ENCODE data around the gene QARS1. TPM values are rescaled to one million over a fixed set of nuclear protein-coding genes. Genes with fewer than 3 reads are reported as not detected.

Gene QARS1
- total RNA-seq, 4 donors from 2014 or later, result 295 to 361 (median 342) TPM

DNA sequence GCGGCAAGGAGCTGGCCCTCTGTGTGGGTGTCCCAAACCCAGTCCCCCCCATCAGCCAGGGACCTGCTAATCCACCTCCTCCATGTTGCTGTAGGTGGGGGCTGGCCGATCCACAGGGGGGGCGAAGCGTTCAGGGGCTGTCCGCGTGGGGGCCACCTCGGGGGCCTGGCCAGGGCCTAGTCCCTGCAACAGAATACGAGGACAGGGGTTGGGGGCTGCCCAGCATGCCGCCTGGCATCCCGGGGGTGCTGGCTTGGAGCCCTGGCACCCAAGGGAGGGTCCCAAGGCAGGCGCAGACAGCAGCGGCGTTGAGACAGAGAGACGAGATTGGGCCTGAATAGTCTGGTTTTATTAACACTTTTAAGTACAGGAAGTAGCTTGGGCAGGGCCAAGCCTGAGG is 3.8 kb upstream of the QARS1 start:
- no peak overlapping the region for H3K4me3 ChIP-seq
- peaks cover 4 to 25% (median 10%) of the 10 kb centered on the region in 4 donors for H3K4me1 ChIP-seq
- no peaks in the 10 kb centered on the region for H3K27me3 ChIP-seq
- peak overlapping the region in 2 of 4 donors; percentile 7 to 73 for H3K27ac ChIP-seq
- TF ChIP-seq, protein P1, sequence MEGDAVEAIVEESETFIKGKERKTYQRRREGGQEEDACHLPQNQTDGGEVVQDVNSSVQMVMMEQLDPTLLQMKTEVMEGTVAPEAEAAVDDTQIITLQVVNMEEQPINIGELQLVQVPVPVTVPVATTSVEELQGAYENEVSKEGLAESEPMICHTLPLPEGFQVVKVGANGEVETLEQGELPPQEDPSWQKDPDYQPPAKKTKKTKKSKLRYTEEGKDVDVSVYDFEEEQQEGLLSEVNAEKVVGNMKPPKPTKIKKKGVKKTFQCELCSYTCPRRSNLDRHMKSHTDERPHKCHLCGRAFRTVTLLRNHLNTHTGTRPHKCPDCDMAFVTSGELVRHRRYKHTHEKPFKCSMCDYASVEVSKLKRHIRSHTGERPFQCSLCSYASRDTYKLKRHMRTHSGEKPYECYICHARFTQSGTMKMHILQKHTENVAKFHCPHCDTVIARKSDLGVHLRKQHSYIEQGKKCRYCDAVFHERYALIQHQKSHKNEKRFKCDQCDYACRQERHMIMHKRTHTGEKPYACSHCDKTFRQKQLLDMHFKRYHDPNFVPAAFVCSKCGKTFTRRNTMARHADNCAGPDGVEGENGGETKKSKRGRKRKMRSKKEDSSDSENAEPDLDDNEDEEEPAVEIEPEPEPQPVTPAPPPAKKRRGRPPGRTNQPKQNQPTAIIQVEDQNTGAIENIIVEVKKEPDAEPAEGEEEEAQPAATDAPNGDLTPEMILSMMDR (IDR thresholded peaks at IDR 0.05), result no peak
- no peak for TF ChIP-seq POLR2A (IDR thresholded peaks at IDR 0.05)
- H3K36me3 ChIP-seq, result peaks cover 0 to 55% (median 0%) of the 10 kb centered on the region in 3 donors
- H3K9me3 ChIP-seq, result no peaks in the 10 kb centered on the region
- peak in 1 of 3 donors; percentile 54 for DNase-seq

DNA sequence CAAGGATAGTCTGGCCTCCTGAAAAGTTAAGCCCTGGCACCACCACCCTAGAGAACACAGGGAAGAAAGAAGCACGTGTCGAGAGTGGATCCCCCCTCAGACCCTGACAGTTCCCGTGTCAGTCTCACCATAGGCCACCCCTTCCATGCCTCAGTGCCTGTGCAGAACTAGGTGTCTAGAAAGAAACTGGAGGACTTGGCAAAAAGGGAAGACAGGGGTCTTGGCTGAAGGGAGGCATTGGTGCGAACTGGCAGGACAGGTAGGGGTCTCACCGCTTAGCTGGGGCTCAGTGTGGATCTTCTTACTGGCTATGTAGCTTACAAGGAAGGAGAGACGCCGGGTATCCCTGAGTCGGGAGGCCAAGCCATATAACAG is 518 bp downstream of the QARS1 start:
- TF ChIP-seq, protein P1 (IDR thresholded peaks at IDR 0.05), result no peak
- TF ChIP-seq POLR2A (IDR thresholded peaks at IDR 0.05), result no peak
- H3K4me3 ChIP-seq, result peak overlapping the region; percentile 84 to 96 (median 93)
- no peaks in the 10 kb centered on the region for H3K9me3 ChIP-seq
- no peaks in the 10 kb centered on the region for H3K27me3 ChIP-seq
- no peak for DNase-seq
- peaks cover 0 to 49% (median 0%) of the 10 kb centered on the region in 3 donors for H3K36me3 ChIP-seq
- H3K4me1 ChIP-seq, result peaks cover 4 to 29% (median 10%) of the 10 kb centered on the region in 4 donors
- H3K27ac ChIP-seq, result peak overlapping the region; percentile 82 to 90 (median 84)

DNA sequence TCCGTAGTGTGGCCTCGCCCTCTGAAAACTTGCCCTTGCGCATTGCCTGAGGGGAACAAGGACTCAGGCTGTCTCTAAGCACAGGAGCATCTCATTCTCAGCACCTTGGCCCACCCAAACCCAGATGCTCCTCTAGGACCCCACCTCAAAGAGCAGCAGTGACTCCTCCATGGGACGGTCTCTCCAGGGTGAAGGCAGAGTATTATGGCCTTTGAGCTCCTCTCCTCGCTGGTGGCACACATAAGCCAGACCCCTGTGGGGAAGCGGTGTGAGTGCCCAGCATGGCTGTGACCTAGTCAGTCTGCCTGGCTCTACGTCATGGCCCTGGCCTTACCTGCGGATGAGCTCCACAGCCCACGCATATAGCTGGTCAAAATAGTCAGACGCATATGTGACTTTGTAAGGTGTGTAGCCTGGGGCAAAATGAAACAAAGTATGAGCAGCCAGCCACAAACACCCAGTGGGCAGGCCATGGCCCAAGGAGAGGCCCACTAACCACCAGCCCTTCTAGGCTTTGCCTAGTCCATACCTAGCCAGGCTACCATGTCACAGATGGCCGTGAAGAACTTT is 4.4 kb downstream of the QARS1 start:
- no peak for DNase-seq
- Histone ChIP-seq H3K27ac (no peak overlapping the region), H3K36me3 (peaks cover 0 to 60% (median 0%) of the 10 kb centered on the region in 3 donors), H3K4me1 (peaks cover 0 to 15% (median 8%) of the 10 kb centered on the region in 4 donors), H3K9me3 (no peaks in the 10 kb centered on the region), H3K4me3 (no peak overlapping the region), H3K27me3 (no peaks in the 10 kb centered on the region)
- TF ChIP-seq POLR2A (IDR thresholded peaks at IDR 0.05), result no peak
- TF ChIP-seq, protein P1 (IDR thresholded peaks at IDR 0.05), result no peak

DNA sequence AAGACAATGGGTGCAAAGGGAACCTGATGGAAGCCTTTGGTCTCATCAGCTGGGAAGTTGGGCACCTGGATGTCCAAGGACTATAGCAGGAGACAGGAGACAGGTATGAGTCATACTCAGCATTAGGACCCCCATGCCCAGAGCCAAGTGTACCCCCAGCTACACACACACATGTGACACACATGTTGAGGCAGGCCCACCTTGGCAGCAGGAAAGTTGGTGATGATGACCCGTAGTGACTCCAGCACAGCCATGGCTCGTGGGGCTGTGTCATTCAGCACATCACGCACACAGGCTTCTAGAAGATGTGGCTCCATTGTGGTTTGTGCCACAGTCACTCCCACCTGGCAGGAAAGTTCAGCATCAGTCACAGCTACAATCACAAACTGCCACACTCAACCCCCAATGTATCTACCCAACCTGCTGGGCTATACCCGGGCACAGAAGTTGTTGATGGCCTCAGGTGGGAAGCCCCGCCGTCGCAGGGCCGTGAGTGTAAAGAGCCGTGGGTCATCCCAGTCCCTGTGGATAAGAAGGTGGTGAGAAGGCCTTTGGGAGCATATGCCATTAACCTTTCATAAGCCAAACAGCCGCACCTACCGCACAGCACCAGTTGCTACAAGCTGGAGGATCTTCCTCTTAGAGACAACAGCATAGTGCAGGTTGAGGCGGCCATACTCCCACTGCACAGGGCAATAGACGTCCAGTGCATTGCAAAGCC is 5.5 kb downstream of the QARS1 start:
- Histone ChIP-seq H3K27ac (no peak overlapping the region), H3K27me3 (no peaks in the 10 kb centered on the region), H3K4me3 (no peak overlapping the region), H3K4me1 (peaks cover 0 to 21% (median 11%) of the 10 kb centered on the region in 4 donors), H3K9me3 (no peaks in the 10 kb centered on the region), H3K36me3 (peaks cover 0 to 60% (median 0%) of the 10 kb centered on the region in 3 donors)
- peak in 1 of 3 donors; percentile 31 for DNase-seq
- TF ChIP-seq POLR2A (IDR thresholded peaks at IDR 0.05), result no peak
- TF ChIP-seq, protein P1 (IDR thresholded peaks at IDR 0.05), result no peak

DNA sequence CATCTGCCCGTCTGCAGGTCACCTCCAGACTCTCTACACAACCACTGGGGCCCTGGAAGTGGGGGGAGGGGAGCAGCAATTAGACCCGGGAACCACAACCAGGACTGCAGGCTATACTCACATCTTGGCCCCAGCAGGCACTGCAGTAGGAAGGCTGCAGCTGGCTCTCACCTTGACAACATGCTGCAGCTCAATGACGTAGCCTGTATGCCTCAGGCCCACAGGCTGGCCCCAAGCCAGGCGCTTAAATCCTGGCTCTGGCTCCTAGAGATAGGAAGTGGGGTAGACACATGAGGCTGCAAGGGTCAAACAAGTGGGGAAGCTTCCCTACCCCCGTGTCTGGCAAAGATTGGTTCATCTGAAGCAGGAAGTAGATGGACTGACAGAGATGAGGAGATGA is 6.1 kb downstream of the QARS1 start:
- H3K27me3 ChIP-seq, result no peaks in the 10 kb centered on the region
- no peak overlapping the region for H3K27ac ChIP-seq
- H3K36me3 ChIP-seq, result peaks cover 0 to 60% (median 0%) of the 10 kb centered on the region in 3 donors
- H3K4me3 ChIP-seq, result no peak overlapping the region
- DNase-seq, result peak in 1 of 3 donors; percentile 22
- TF ChIP-seq POLR2A (IDR thresholded peaks at IDR 0.05), result no peak
- TF ChIP-seq, protein P1 (IDR thresholded peaks at IDR 0.05), result no peak
- H3K4me1 ChIP-seq, result peaks cover 0 to 15% (median 5%) of the 10 kb centered on the region in 4 donors
- no peaks in the 10 kb centered on the region for H3K9me3 ChIP-seq

Data from Peyer's patch (tissue), 4 donors.